Measurements from ENCODE around the gene NEK11. TPM values are rescaled to one million over a fixed set of nuclear protein-coding genes. Genes with fewer than 3 reads are reported as not detected.

Gene NEK11
- total RNA-seq, 1 donor from 2014 or later, result 3.8 TPM

DNA sequence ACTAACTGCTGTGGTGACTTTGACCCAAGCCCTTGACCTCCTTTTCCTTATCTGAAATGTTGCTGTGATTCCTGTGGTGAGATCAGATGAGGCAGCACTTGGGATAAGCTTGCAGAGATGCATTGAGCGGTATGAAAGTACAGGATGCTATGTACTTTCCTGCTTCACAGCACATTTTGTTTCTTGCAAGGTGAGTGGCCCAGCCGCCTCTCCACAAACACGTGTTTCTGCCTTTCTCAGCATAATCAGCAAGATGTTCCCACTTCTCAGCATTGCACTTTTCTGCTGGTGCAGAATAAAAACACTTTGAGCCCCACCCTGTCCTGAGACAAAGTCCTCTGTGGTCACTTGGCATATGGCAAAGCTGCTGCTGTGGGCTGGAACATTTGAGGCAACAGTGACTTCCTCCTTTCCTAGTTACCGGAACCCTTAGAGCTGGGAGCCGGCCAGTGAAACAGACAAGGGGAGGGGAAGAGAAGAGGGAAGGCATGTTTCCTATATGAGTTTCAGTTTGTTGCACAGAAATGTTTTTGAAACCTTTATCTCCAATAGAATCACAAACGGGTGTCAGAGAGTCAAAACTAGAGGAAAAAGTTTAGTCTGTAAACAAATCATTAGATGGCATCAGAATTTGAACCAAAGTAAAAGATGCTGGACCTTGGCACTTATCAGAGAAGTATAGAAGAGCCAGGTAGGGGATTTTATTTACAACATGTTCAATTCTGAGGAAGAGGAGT, 359.9 kb downstream of the NEK11 start:
- peak; percentile 88 for DNase-seq
- Histone ChIP-seq H3K4me1 (peaks cover 58% of the 10 kb centered on the region), H3K27me3 (no peaks in the 10 kb centered on the region), H3K4me3 (no peak overlapping the region), H3K27ac (peak overlapping the region; percentile 80), H3K36me3 (peaks cover 9% of the 10 kb centered on the region), H3K9me3 (no peaks in the 10 kb centered on the region)
- TF ChIP-seq, protein P1, sequence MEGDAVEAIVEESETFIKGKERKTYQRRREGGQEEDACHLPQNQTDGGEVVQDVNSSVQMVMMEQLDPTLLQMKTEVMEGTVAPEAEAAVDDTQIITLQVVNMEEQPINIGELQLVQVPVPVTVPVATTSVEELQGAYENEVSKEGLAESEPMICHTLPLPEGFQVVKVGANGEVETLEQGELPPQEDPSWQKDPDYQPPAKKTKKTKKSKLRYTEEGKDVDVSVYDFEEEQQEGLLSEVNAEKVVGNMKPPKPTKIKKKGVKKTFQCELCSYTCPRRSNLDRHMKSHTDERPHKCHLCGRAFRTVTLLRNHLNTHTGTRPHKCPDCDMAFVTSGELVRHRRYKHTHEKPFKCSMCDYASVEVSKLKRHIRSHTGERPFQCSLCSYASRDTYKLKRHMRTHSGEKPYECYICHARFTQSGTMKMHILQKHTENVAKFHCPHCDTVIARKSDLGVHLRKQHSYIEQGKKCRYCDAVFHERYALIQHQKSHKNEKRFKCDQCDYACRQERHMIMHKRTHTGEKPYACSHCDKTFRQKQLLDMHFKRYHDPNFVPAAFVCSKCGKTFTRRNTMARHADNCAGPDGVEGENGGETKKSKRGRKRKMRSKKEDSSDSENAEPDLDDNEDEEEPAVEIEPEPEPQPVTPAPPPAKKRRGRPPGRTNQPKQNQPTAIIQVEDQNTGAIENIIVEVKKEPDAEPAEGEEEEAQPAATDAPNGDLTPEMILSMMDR (IDR thresholded peaks at IDR 0.05), result no peak
- peak; percentile 88 for ATAC-seq
- intact Hi-C loops (cut with DNase I), result no loop called here

DNA sequence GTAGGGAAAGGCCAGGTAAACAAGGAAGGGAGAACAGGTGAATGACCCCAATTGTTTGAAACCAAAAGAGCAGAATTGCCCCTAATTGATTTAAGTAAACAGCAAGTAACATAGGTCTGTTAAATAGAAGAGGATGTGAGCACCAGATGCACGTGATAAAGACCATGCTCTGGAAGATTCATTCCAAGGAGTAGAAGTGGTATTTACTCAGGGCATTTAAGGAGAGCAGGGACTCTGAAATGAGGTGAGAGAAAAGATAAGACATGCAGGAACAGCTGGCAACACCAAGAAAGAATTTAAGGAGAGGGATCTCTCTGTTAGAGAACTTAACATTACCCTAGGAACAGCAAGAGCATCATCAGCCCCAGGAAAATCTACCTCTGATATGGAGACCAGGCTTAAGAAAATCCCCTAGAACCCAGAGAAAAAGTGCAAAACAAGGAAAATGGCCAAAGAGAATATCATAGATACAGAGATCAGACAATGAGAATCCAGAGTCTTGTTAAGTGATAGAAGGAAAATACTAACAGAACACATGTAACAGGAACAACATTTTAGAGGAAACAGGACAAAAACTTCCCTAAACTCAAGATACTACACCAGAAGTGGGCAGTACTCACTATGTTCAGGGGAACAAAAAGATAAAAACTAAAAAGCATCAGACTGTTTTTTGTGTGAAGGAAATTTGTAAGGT, 361.3 kb downstream of the NEK11 start:
- intact Hi-C loops (cut with DNase I), result no loop called here
- ATAC-seq, result no peak
- H3K9me3 ChIP-seq, result no peaks in the 10 kb centered on the region
- H3K36me3 ChIP-seq, result peaks cover 9% of the 10 kb centered on the region
- H3K4me3 ChIP-seq, result no peak overlapping the region
- H3K27me3 ChIP-seq, result no peaks in the 10 kb centered on the region
- peak overlapping the region; percentile 73 for H3K27ac ChIP-seq
- peaks cover 49% of the 10 kb centered on the region for H3K4me1 ChIP-seq
- no peak for DNase-seq
- TF ChIP-seq, protein P1 (IDR thresholded peaks at IDR 0.05), result no peak

DNA sequence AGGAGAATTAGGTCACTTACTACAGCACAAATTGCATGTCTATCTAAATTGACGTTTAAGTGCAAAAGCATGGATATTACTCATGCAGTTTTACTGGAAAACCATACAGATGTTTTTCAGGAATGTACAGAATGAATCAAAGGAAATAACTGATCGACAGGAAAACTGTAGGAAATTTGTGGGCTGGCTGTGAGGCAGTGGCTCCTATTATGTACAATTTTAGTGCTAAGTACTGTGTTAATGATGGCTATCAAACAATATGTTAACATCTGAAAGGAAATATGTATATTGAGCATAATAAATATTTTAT, 361.8 kb downstream of the NEK11 start:
- ATAC-seq (no peak), DNase-seq (no peak)
- Histone ChIP-seq H3K27me3 (no peaks in the 10 kb centered on the region), H3K4me3 (no peak overlapping the region), H3K27ac (no peak overlapping the region), H3K36me3 (peaks cover 8% of the 10 kb centered on the region), H3K4me1 (peaks cover 44% of the 10 kb centered on the region), H3K9me3 (no peaks in the 10 kb centered on the region)
- TF ChIP-seq, protein P1 (IDR thresholded peaks at IDR 0.05), result no peak
- intact Hi-C loops (cut with DNase I), result no loop called here

DNA sequence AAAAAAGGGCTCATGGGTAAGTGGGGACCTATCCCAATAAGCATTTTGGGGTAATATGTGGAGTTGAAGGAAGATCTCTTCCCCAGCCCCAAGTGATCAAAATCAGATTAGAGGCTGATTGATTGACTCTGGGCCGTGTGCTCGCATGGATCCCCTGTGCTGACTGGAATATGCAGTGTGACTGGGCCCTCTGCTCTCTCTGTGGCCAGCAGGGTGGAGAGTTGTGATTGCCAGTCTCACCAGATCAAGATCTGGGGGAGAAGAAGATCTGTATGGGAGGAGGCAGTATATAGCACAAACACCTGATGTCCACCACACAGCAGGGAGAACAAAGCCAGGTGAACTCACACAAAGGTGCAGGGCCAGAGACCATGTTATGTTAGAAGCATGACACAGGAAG, 363.7 kb downstream of the NEK11 start:
- Histone ChIP-seq H3K4me3 (no peak overlapping the region), H3K27me3 (no peaks in the 10 kb centered on the region), H3K9me3 (no peaks in the 10 kb centered on the region), H3K27ac (no peak overlapping the region), H3K4me1 (peaks cover 29% of the 10 kb centered on the region), H3K36me3 (no peaks in the 10 kb centered on the region)
- TF ChIP-seq, protein P1 (IDR thresholded peaks at IDR 0.05), result no peak
- intact Hi-C loops (cut with DNase I), result no loop called here
- ATAC-seq, result no peak
- DNase-seq, result no peak

DNA sequence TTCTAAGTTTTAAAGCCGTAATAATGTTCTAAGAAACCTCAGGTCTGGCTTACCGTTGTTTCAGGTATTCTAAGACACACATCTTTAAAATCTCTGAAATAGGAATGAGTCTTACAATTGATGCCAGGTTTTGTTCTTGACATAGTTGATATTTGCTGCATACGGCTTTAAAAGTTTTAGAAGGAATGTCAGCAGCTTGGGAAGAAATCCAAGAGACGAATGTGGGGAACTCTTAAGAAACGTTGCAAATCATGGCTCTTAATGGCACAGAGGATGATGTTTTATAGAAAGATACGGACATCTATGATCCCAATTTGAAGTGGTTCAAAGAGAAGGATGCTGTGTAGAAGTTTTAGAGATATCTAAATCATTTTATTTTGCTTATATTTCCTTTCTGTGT, 366.4 kb downstream of the NEK11 start:
- TF ChIP-seq, protein P1 (IDR thresholded peaks at IDR 0.05), result no peak
- no peak overlapping the region for H3K4me3 ChIP-seq
- H3K9me3 ChIP-seq, result no peaks in the 10 kb centered on the region
- H3K4me1 ChIP-seq, result peaks cover 5% of the 10 kb centered on the region
- DNase-seq (no peak), ATAC-seq (no peak)
- intact Hi-C loops (cut with DNase I), result no loop called here
- H3K27ac ChIP-seq, result no peak overlapping the region
- no peaks in the 10 kb centered on the region for H3K27me3 ChIP-seq
- no peaks in the 10 kb centered on the region for H3K36me3 ChIP-seq

All from upper lobe of right lung (tissue), 1 donor.